Measurements from ENCODE around the gene SEL1L3.

DNA sequence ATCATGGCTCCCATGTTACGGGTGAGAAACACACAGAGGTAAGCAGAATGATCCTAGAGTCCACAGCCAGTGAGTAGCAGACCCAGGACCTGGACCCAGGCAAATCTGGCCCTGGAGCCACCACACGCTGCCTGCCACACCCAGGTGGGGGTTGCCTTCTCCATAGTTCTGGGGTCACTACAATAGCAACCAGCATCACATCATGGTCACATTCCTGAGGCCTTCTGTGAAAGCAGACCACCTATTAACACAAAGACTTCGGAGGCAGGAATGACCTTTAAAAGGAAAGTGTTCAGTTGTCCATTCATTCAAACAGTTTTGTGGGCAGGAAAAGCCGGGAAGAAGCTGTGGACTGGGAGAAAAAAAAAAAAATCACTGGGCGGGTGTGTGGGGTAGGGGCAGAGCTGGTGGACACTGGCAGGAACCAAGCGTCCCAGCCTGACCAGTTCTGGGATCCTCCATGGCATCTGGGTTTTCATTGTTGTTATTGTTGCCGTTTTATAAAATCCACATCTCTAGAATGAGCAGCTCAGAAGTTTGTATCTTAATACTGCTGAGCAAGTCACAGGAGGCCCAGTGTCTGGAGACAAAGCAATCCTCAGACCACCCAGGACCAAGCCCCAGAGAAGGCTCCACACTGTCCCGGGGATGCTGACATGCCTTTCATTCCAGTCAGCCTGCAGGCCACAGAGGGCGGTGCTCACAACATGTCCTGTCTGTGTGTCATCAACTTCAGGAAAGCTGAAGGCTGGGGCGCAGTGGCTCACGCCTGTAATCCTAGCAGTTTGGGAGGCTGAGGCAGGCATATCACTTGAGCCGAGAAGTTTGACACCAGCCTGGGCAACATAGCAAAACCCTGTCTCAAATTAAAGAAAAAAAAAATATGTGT, 67.0 kb downstream of the SEL1L3 start:
- TF ChIP-seq, protein P1, sequence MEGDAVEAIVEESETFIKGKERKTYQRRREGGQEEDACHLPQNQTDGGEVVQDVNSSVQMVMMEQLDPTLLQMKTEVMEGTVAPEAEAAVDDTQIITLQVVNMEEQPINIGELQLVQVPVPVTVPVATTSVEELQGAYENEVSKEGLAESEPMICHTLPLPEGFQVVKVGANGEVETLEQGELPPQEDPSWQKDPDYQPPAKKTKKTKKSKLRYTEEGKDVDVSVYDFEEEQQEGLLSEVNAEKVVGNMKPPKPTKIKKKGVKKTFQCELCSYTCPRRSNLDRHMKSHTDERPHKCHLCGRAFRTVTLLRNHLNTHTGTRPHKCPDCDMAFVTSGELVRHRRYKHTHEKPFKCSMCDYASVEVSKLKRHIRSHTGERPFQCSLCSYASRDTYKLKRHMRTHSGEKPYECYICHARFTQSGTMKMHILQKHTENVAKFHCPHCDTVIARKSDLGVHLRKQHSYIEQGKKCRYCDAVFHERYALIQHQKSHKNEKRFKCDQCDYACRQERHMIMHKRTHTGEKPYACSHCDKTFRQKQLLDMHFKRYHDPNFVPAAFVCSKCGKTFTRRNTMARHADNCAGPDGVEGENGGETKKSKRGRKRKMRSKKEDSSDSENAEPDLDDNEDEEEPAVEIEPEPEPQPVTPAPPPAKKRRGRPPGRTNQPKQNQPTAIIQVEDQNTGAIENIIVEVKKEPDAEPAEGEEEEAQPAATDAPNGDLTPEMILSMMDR (IDR thresholded peaks at IDR 0.05 in 2 of 3, conservative IDR thresholded peaks at IDR 0.05 in 1 of 3; ENCODE audit: insufficient read depth in 2 of 3, low read depth in 1 of 3, low read length in 3 of 3) = no peak
- TF ChIP-seq STAT5B (CRISPR knock-in tag; IDR thresholded peaks at IDR 0.05) (no peak), NFATC3 (IDR thresholded peaks at IDR 0.05) (no peak)
